GM23338 (cell line): ENCODE results near the gene CHST15.

Source experiments
- CREB1 ChIP-seq: fragments of 250-450 bp; sonication (Bioruptor Pico); IDR thresholded peaks from 2 replicates; pipeline ENCODE4 v1.5.0; 2020; ENCODE audit warnings: low read depth, mild to moderate bottlenecking, moderate library complexity
- CTCF ChIP-seq, 2 experiments: fragments of 200-600 bp in 1 of 2; sonication (generic) in 1 of 2; conservative IDR thresholded peaks; 2 replicates each; pipeline versions ENCODE4 v1.5.1 to v1.6.1; 2016 to 2017; ENCODE audit warnings: antibody characterized with exemption in 2 of 2, low read depth in 2 of 2, mild to moderate bottlenecking in 2 of 2, moderate library complexity in 1 of 2
- EZH2 ChIP-seq: fragments of 200-600 bp; sonication (generic); IDR thresholded peaks from one replicate; pipeline ENCODE4 v1.8.0; 2017; ENCODE audit warnings: antibody characterized with exemption, mild to moderate bottlenecking, low read depth; ENCODE audit not compliant: unreplicated experiment
- EZH2phosphoT487 ChIP-seq: fragments of 200-600 bp; sonication (generic); IDR thresholded peaks from one replicate; pipeline ENCODE4 v1.8.1; 2018; ENCODE audit warnings: antibody characterized with exemption; ENCODE audit not compliant: unreplicated experiment
- JUNB ChIP-seq: IDR thresholded peaks from one replicate; pipeline ENCODE4 v1.6.1; 2016; ENCODE audit warnings: antibody characterized with exemption; ENCODE audit not compliant: unreplicated experiment
- POLR2AphosphoS5 ChIP-seq: IDR thresholded peaks from 2 replicates; pipeline ENCODE4 v1.6.1; 2016; ENCODE audit warnings: antibody characterized with exemption, low read depth
- REST ChIP-seq: IDR thresholded peaks from one replicate; pipeline ENCODE4 v1.6.1; 2018; ENCODE audit warnings: antibody characterized with exemption; ENCODE audit not compliant: unreplicated experiment
- ZNF462 ChIP-seq: fragments of 250-450 bp; sonication (Bioruptor Pico); IDR thresholded peaks from 2 replicates; pipeline ENCODE4 v1.5.0; 2020; ENCODE audit warnings: mild to moderate bottlenecking, moderate library complexity
- TF ChIP-seq, protein P1 (sequence below): IDR thresholded peaks from 2 replicates; pipeline ENCODE4 v1.6.1; 2016; ENCODE audit warnings: antibody characterized with exemption

- TF ChIP-seq, protein P1, sequence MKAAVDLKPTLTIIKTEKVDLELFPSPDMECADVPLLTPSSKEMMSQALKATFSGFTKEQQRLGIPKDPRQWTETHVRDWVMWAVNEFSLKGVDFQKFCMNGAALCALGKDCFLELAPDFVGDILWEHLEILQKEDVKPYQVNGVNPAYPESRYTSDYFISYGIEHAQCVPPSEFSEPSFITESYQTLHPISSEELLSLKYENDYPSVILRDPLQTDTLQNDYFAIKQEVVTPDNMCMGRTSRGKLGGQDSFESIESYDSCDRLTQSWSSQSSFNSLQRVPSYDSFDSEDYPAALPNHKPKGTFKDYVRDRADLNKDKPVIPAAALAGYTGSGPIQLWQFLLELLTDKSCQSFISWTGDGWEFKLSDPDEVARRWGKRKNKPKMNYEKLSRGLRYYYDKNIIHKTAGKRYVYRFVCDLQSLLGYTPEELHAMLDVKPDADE = no peak
- TF ChIP-seq CTCF (conservative IDR thresholded peaks at IDR 0.05; ENCODE audit: low read depth in 2 of 2) (no peak), POLR2AphosphoS5 (no peak), EZH2 (no peak), REST (no peak), JUNB (no peak), ZNF462 (CRISPR knock-in tag) (no peak), CREB1 (CRISPR knock-in tag) (no peak), EZH2phosphoT487 (no peak)
These were observed 34.2 kb upstream of the CHST15 start for GRCh38 chr10:124127563-124127962.
